Neutrophil (primary cell): ENCODE measurements around the gene BBX.
"Not testable (repeated sequence)": the region's sequence is repeated elsewhere in the genome, so short reads cannot be mapped to it uniquely, and the experiment has no call there.

Experiments
- H3K27ac ChIP-seq: fragments of 200-600 bp; sonication (generic); 2 replicates; pipeline ENCODE4 v1.5.1; 2016; ENCODE audit warnings: mild to moderate bottlenecking, moderate library complexity
- H3K27me3 ChIP-seq: fragments of 200-600 bp; sonication (generic); 2 replicates; pipeline ENCODE4 v1.6.0; 2016; ENCODE audit warnings: mild to moderate bottlenecking
- H3K36me3 ChIP-seq: fragments of 200-600 bp; sonication (generic); 2 replicates; pipeline ENCODE4 v1.5.1; 2017
- H3K4me1 ChIP-seq, 2 experiments: fragments of 200-600 bp in 1 of 2; sonication (generic) in 1 of 2; 1 replicate in 1 of 2; 2 replicates in 1 of 2; pipeline versions ENCODE4 v1.5.1 to v1.6.1; 2013 to 2016; ENCODE audit warnings: low read depth in 1 of 2, low read length in 1 of 2, mild to moderate bottlenecking in 1 of 2, moderate library complexity in 1 of 2; ENCODE audit not compliant: control insufficient read depth in 1 of 2, insufficient read depth in 1 of 2
- H3K4me3 ChIP-seq, 2 experiments: fragments of 200-600 bp in 1 of 2; sonication (generic) in 1 of 2; 1 replicate in 1 of 2; 2 replicates in 1 of 2; pipeline ENCODE4 v1.5.1; 2013 to 2016; ENCODE audit warnings: low read depth in 1 of 2, low read length in 1 of 2, mild to moderate bottlenecking in 1 of 2, moderate library complexity in 1 of 2
- H3K9me3 ChIP-seq: fragments of 200-600 bp; sonication (generic); 2 replicates; pipeline ENCODE4 v1.5.1; 2016
- TF ChIP-seq, protein P1 (sequence below): fragments of 200-600 bp; sonication (generic); IDR thresholded peaks from 2 replicates; pipeline ENCODE4 v1.5.1; 2016; ENCODE audit warnings: antibody characterized with exemption

The BBX gene

DNA sequence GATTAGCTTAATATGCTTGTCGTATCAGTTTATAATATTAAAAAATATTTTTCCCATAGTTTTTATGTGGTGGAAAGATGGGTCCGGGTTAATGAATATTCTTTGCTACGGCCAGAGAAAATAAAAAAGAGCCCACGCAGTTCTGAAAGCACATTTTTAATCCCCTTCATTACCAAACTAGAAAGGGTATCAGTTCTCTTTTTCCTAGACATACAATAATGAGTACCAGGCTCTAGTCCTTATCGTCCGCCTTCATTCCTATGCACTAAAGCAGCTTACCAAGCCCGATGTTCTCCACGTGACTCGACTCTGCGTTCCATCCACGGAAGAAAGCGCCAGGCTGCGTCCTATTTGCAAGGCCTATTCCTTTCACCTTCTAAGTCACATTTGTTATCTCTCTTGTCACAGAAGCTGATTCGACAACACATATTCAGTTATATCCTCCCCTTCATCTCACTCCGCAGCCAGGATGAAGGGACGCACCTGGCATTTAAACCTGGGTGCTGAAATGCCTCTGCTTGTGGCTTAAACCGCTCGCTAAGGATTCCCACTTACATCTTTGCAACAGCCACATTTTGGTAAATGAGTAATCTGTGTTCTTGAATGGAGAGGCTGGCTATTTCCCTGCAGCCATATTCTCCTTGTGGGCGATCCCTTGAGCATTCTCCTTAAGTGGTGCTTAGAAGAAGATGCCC is 311.1 kb downstream of the BBX start:
- Histone ChIP-seq H3K27me3 (no peaks in the 10 kb centered on the region), H3K4me1 (no peaks in the 10 kb centered on the region), H3K9me3 (no peaks in the 10 kb centered on the region), H3K27ac (no peak overlapping the region), H3K4me3 (no peak overlapping the region), H3K36me3 (no peaks in the 10 kb centered on the region)
- TF ChIP-seq, protein P1, sequence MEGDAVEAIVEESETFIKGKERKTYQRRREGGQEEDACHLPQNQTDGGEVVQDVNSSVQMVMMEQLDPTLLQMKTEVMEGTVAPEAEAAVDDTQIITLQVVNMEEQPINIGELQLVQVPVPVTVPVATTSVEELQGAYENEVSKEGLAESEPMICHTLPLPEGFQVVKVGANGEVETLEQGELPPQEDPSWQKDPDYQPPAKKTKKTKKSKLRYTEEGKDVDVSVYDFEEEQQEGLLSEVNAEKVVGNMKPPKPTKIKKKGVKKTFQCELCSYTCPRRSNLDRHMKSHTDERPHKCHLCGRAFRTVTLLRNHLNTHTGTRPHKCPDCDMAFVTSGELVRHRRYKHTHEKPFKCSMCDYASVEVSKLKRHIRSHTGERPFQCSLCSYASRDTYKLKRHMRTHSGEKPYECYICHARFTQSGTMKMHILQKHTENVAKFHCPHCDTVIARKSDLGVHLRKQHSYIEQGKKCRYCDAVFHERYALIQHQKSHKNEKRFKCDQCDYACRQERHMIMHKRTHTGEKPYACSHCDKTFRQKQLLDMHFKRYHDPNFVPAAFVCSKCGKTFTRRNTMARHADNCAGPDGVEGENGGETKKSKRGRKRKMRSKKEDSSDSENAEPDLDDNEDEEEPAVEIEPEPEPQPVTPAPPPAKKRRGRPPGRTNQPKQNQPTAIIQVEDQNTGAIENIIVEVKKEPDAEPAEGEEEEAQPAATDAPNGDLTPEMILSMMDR = no peak

DNA sequence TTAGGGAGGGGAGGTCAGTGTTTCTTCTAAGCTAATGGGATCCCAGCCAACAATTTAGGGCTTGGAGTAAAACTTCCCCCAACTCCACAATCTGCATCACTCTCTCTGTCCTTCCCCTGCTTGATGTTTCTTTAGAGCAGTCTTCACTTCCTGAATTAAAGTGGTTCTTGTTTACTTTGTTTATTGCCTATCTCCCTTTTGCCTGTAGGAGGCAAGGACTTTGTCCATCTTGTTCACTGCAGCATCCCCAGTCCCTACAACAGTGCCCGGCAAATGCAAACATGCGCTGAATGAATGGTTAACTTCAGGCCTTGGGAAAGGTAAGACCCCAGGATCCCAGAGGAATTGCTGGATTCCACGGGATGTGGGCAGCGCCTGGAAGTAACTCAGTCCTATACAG is 312.2 kb downstream of the BBX start:
- H3K4me3 ChIP-seq, H3K36me3 ChIP-seq, H3K27me3 ChIP-seq, H3K4me1 ChIP-seq, H3K27ac ChIP-seq, H3K9me3 ChIP-seq: not testable (repeated sequence)

DNA sequence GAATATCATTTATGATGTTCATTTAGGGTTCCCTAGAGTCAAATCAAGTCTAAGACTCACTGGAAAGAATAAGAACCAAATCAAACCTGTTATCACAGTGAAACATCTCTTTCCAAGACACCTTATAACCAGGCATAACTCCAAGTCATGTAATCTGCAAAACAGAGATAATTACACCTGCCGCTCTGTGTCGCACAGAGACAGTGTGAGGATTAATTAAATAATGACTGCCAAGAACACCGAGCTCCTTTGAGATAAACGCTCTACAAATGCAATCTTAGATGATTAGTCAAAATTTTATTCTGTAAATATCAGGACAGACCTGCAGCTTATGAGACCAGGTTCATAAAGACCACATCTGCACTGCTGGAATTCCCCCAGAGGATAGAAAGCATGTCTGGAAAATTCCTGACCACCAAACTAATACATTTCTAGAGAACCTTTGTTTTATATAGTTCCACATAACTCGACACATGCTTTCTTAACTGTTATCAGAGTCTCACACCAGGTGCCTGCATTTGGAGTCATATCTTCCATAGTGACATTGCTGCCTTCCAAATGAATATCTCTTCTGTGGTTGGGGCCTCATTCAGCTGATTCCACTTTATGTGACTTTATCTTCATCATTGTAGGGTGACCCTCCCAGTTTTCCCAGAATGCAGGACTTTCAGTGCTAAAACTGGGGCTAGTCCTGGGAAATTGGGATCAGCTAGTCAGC is 315.3 kb downstream of the BBX start:
- no peak overlapping the region for H3K4me3 ChIP-seq
- no peak overlapping the region for H3K27ac ChIP-seq
- H3K36me3 ChIP-seq = no peaks in the 10 kb centered on the region
- H3K9me3 ChIP-seq = no peaks in the 10 kb centered on the region
- TF ChIP-seq, protein P1 = no peak
- no peaks in the 10 kb centered on the region for H3K27me3 ChIP-seq
- no peaks in the 10 kb centered on the region for H3K4me1 ChIP-seq

DNA sequence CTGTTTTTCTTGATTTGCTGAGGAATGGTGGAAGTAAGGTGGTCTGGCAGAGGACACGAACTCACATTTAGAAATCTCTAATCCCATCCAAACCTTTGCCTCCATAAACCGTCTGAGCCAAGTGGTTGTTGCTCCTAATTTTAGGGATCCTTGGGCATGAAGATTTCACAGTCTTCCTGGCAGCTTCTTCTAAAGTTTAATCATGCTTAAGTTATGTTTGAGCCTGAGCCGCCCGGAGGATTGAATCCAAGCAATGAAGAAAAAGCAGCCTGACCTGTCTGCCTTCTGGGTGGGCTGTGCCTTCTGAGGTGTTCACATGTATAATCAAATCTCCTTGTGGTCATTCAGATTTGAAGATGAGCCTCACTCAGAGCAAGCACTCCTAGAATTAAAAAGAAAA is 319.1 kb downstream of the BBX start:
- H3K9me3 ChIP-seq = no peaks in the 10 kb centered on the region
- TF ChIP-seq, protein P1 = no peak
- H3K36me3 ChIP-seq = no peaks in the 10 kb centered on the region

DNA sequence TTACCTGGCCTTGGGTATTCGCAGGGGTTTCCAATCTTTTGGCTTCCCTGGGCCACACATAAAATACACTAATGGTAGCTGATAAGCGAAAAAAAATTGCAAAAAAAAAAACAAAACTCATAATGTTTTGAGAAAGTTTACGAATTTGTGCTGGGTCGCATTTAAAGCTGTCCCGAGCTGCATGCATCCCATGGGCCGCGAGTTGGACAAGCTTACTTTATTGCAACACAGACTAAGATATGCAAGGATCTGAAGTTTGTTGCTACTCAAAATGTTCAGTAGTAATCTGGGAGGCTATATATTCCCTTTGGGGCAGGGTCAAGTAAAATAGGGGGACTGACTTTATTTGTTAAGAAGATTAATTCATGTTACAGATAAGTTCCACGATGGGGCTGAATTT is 320.2 kb downstream of the BBX start:
- Histone ChIP-seq H3K27me3 (no peaks in the 10 kb centered on the region), H3K9me3 (no peaks in the 10 kb centered on the region), H3K36me3 (no peaks in the 10 kb centered on the region), H3K4me1 (no peaks in the 10 kb centered on the region), H3K27ac (no peak overlapping the region), H3K4me3 (no peak overlapping the region)
- TF ChIP-seq, protein P1 = no peak

More for the DNA sequence above, 319.1 kb downstream of the BBX start:
- no peaks in the 10 kb centered on the region for H3K27me3 ChIP-seq
- H3K27ac ChIP-seq = no peak overlapping the region
- no peaks in the 10 kb centered on the region for H3K4me1 ChIP-seq
- no peak overlapping the region for H3K4me3 ChIP-seq
